Keratinocyte (primary cell): ENCODE measurements around the gene LRRC47.
"Not testable (repeated sequence)": the region's sequence is repeated elsewhere in the genome, so short reads cannot be mapped to it uniquely, and the experiment has no call there.

Experiments
- EZH2 ChIP-seq: IDR thresholded peaks from one replicate; pipeline ENCODE4 v1.6.1; 2012; ENCODE audit warnings: inconsistent platforms, mild to moderate bottlenecking, low read length, moderate library complexity
- TF ChIP-seq, protein P1 (sequence below), 3 experiments: IDR thresholded peaks in 1 of 3; conservative IDR thresholded peaks in 1 of 3; optimal IDR thresholded peaks in 1 of 3; 2 replicates in 2 of 3; 3 replicates in 1 of 3; pipeline versions ENCODE3 to v1.5.1; 2011; ENCODE audit warnings: low read length in 3 of 3, mild to moderate bottlenecking in 3 of 3, moderate library complexity in 2 of 3, control low read depth in 1 of 3, inconsistent platforms in 1 of 3; ENCODE audit not compliant: insufficient read depth in 2 of 3; ENCODE audit errors: extremely low read depth in 1 of 3

DNA sequence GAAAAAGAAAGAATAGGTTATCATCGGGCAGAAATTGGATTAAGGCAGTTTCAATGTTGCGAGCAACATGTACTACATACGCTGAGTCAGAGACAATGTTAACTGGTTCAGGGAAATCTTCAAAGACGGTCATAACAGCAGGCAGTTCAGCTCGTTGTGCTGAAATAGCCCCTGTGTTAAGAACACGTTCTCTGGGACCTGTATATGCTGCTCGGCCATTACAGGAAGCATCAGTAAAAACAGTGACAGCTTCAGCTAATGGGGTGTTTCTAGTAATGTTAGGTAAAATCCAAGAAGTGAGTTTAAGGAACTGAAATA is 8.3 kb upstream of the LRRC47 start:
- TF ChIP-seq, protein P1, sequence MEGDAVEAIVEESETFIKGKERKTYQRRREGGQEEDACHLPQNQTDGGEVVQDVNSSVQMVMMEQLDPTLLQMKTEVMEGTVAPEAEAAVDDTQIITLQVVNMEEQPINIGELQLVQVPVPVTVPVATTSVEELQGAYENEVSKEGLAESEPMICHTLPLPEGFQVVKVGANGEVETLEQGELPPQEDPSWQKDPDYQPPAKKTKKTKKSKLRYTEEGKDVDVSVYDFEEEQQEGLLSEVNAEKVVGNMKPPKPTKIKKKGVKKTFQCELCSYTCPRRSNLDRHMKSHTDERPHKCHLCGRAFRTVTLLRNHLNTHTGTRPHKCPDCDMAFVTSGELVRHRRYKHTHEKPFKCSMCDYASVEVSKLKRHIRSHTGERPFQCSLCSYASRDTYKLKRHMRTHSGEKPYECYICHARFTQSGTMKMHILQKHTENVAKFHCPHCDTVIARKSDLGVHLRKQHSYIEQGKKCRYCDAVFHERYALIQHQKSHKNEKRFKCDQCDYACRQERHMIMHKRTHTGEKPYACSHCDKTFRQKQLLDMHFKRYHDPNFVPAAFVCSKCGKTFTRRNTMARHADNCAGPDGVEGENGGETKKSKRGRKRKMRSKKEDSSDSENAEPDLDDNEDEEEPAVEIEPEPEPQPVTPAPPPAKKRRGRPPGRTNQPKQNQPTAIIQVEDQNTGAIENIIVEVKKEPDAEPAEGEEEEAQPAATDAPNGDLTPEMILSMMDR (optimal IDR thresholded peaks at IDR 0.05 in 1 of 3, IDR thresholded peaks at IDR 0.05 in 1 of 3, conservative IDR thresholded peaks at IDR 0.05 in 1 of 3; ENCODE audit: extremely low read depth in 1 of 3, insufficient read depth in 2 of 3, low read length in 3 of 3): not testable (repeated sequence)
- TF ChIP-seq EZH2: not testable (repeated sequence)
